ENCODE results near the gene TENM4. TPM values are rescaled to one million over a fixed set of nuclear protein-coding genes. Genes with fewer than 3 reads are reported as not detected.

TENM4 gene
- total and polyA plus RNA-seq, 2 of the 8 experiments (the other 6 are each of a cell fraction or from before 2014, with no cell fraction given), result 3.5 to 7.2 TPM

GRCh38 chr11:79331203-79331901 is 109.5 kb downstream of the TENM4 start:
- Histone ChIP-seq H4K91ac (replicated peaks; ENCODE audit: insufficient read length, low read length) (no peak overlapping the region), H3K79me1 (ENCODE audit: low read depth, low read length) (no peaks in the 10 kb centered on the region), H3K9ac (replicated peaks in 1 of 4; ENCODE audit: extremely low read depth in 1 of 4, low read depth in 3 of 4, low read length in 3 of 4) (no peak overlapping the region), H2BK20ac (ENCODE audit: low read length) (no peak overlapping the region), H3K4me2 (ENCODE audit: insufficient read depth in 1 of 2, low read depth in 2 of 2, low read length in 2 of 2) (peak overlapping the region in 1 of 2 experiments; percentile 45; a peak in 2 of 4 replicates), H3K36me3 (ENCODE audit: control insufficient read depth in 2 of 4, insufficient read depth in 4 of 4, low read length in 3 of 4) (no peaks in the 10 kb centered on the region), H2BK5ac (ENCODE audit: low read depth, low read length) (no peak overlapping the region), H3K4ac (replicated peaks; ENCODE audit: insufficient read length, low read depth, low read length) (no peak overlapping the region), H3K27me3 (replicated peaks in 1 of 4; ENCODE audit: control insufficient read depth in 3 of 4, extremely low read depth in 1 of 4, insufficient read depth in 3 of 4, low read length in 3 of 4) (no peaks in the 10 kb centered on the region), H3K79me2 (ENCODE audit: control insufficient read depth in 1 of 2, insufficient read depth in 2 of 2, low read length in 2 of 2) (no peaks in the 10 kb centered on the region), H4K20me1 (replicated peaks in 1 of 2; ENCODE audit: control insufficient read depth in 1 of 2, insufficient read depth in 2 of 2, low read length in 2 of 2) (no peaks in the 10 kb centered on the region), H3K56ac (replicated peaks; ENCODE audit: insufficient read length, low read depth, low read length) (no peak overlapping the region), H2BK120ac (replicated peaks; ENCODE audit: low read depth, low read length) (no peak overlapping the region), H2AK5ac (ENCODE audit: low read depth, low read length) (no peak overlapping the region), H3K4me3 (ENCODE audit: extremely low read depth in 1 of 4, insufficient read depth in 2 of 4, low read depth in 3 of 4, low read length in 4 of 4) (no peak overlapping the region), H4K8ac (ENCODE audit: extremely low read depth, insufficient read depth, low read length) (no peak overlapping the region; the same call in 1 of the 2 replicates), H3K18ac (ENCODE audit: extremely low read depth, low read length) (no peak overlapping the region), H2BK12ac (ENCODE audit: low read depth, low read length) (no peak overlapping the region), H3K14ac (ENCODE audit: insufficient read length) (no peak overlapping the region), H3K27ac (ENCODE audit: low read depth, low read length) (no peak overlapping the region), H3K23ac (ENCODE audit: insufficient read length) (no peak overlapping the region), H3K23me2 (ENCODE audit: low read depth, low read length) (peaks cover 2% of the 10 kb centered on the region; the same call in 1 of the 2 replicates), H4K5ac (ENCODE audit: insufficient read length, low read depth, low read length) (no peak overlapping the region), H2BK15ac (ENCODE audit: low read length) (no peak overlapping the region), H3K9me3 (ENCODE audit: insufficient read depth in 2 of 2, low read depth in 1 of 2, low read length in 1 of 2) (no peaks in the 10 kb centered on the region), H3K4me1 (replicated peaks in 1 of 4; ENCODE audit: control insufficient read depth in 3 of 4, insufficient read depth in 4 of 4, low read length in 3 of 4) (peaks cover 4 to 20% (median 15%) of the 10 kb centered on the region in 4 experiments), H2AFZ (ENCODE audit: low read length) (no peak overlapping the region)
- ChIA-PET CTCF (ENCODE audit: partially characterized antibody) (interaction anchor here (1.0 to 1.4 kb wide), 2 partner anchors 104 kb away, joined by 3 read pairs; no protein-coding TSS in a partner anchor), POLR2A (ENCODE audit: partially characterized antibody) (no interaction called here)
- DNase-seq (ENCODE audit: low read depth in 1 of 2, low spot score in 2 of 2), result no peak
- TF ChIP-seq CHD1 (IDR thresholded peaks at IDR 0.05; ENCODE audit: low read depth, low read length) (no peak), CBX8 (IDR thresholded peaks at IDR 0.05; ENCODE audit: borderline replicate concordance, low read depth, low read length) (no peak), HDAC6 (IDR thresholded peaks at IDR 0.05; ENCODE audit: low read depth, low read length) (no peak), RNF2 (IDR thresholded peaks at IDR 0.05; ENCODE audit: borderline replicate concordance, low read depth, low read length, missing control alignments, poor library complexity, severe bottlenecking) (no peak), CTCF (IDR thresholded peaks at IDR 0.05; ENCODE audit: control extremely low read depth in 1 of 3, insufficient read depth in 1 of 3, low read depth in 1 of 3, low read length in 3 of 3) (no peak), E2F6 (IDR thresholded peaks at IDR 0.05) (no peak)
- FAIRE-seq, result no peak
- 76% methylated on average over 5 of the region's 5 CpGs; no CpG with 5 or more reads in 1 of the 2 experiments for WGBS, 2 experiments (ENCODE audit: extremely low coverage in 1 of 2, insufficient coverage in 1 of 2, insufficient read length in 1 of 2, insufficient replicate concordance in 2 of 2, low coverage in 1 of 2, low lambda C conversion rate in 2 of 2, missing lambda C conversion rate in 1 of 2)
